HG03280 (cell line): Measurements from ENCODE around the gene IL21R.
"Not testable (repeated sequence)": the region's sequence is repeated elsewhere in the genome, so short reads cannot be mapped to it uniquely, and the experiment has no call there.

Experiments used
- ATAC-seq: cut with Tn5 transposase; IDR thresholded peaks from one replicate; pipeline ENCODE4 v1.9.1; 2021; ENCODE audit warnings: mild to moderate bottlenecking, moderate library complexity; ENCODE audit not compliant: unreplicated experiment

The IL21R gene

GRCh38 chr16:27441998-27442397 lies 40.0 kb downstream of the IL21R start:
- no peak for ATAC-seq

DNA sequence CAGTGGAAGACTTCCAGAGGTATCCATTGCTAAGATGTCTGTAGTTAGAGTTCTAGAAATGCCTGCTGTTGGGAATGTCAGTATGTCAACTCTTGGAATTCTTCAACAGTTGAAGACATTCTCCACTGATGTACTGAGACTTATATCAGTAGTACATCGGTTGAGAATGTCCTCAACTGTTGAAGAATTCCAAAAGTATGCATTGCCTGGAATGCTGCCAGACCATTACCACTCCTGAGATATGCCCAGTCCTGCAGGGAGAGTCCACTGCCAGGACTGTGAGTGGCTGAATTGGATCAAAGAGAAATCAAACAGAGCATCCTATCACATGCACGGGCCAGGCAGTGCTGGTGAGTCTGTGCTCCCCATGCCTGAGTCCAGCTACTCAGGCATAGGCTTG lies 42.0 kb downstream of the IL21R start:
- ATAC-seq = no peak

- no peak for ATAC-seq
These were observed 42.5 kb downstream of the IL21R start for GRCh38 chr16:27444470-27444869.

GRCh38 chr16:27445502-27446175 lies 43.7 kb downstream of the IL21R start:
- no peak for ATAC-seq

- ATAC-seq = no peak
These were observed 44.7 kb downstream of the IL21R start for GRCh38 chr16:27446721-27447120.

- ATAC-seq = no peak
These were observed 45.3 kb downstream of the IL21R start for GRCh38 chr16:27447301-27447700.

DNA sequence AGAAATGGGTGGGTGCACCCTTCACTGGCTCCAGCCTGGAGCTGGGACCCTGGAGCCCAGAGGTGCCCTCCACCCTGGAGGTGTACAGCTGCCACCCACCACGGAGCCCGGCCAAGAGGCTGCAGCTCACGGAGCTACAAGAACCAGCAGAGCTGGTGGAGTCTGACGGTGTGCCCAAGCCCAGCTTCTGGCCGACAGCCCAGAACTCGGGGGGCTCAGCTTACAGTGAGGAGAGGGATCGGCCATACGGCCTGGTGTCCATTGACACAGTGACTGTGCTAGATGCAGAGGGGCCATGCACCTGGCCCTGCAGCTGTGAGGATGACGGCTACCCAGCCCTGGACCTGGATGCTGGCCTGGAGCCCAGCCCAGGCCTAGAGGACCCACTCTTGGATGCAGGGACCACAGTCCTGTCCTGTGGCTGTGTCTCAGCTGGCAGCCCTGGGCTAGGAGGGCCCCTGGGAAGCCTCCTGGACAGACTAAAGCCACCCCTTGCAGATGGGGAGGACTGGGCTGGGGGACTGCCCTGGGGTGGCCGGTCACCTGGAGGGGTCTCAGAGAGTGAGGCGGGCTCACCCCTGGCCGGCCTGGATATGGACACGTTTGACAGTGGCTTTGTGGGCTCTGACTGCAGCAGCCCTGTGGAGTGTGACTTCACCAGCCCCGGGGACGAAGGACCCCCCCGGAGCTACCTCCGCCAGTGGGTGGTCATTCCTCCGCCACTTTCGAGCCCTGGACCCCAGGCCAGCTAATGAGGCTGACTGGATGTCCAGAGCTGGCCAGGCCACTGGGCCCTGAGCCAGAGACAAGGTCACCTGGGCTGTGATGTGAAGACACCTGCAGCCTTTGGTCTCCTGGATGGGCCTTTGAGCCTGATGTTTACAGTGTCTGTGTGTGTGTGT lies 46.8 kb downstream of the IL21R start:
- ATAC-seq = no peak

GRCh38 chr16:27449434-27450195 lies 47.6 kb downstream of the IL21R start:
- ATAC-seq = peak; percentile 51

GRCh38 chr16:27450196-27450549 lies 48.2 kb downstream of the IL21R start:
- ATAC-seq = peak; percentile 18

DNA sequence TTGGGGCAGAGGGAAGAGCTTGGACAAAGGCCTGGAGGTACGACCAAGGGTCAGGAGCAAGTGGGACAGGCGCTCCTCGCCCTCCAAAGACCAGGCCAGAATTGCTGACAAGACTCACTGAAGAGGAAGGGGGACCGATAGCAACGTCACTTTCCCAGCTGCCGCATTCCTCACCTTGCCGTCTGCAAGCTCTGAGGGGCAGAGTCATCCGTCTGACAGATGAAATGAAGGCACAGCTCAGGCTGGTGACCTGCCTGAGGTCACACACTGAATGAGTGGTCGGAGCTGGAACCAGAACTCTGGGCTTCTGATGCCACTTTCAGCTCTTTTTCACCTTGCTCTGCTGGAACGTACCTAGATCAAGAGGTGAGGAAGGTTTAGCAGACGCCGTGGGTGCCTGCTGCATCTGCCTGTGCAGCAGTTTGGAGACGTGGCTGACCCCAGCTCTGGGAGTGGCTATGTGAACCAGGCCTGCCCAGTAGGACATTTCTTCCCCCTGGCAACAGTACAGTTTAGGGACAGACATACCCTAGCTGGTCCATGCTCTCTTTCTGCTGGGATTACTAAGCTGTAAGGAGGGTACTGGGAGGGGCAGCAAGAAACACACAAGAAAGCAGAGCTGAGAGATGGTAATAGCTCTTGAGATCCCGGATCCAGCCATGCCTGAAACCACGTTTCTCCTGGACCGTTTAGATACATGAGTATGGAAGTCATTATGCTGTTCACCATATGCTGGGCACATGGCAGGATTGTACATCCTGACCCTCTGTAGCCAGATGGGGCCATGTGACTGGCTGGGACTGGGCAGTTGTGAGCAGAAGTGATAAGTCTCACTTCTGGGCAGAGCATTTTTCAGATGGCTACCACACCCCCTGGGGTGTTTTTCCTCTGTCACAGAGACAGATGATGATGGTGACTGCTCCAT lies 50.9 kb downstream of the IL21R start:
- no peak for ATAC-seq

- ATAC-seq = no peak
These were observed 51.5 kb downstream of the IL21R start for GRCh38 chr16:27453494-27453825.

GRCh38 chr16:27455700-27456099 lies 53.7 kb downstream of the IL21R start:
- ATAC-seq = no peak

DNA sequence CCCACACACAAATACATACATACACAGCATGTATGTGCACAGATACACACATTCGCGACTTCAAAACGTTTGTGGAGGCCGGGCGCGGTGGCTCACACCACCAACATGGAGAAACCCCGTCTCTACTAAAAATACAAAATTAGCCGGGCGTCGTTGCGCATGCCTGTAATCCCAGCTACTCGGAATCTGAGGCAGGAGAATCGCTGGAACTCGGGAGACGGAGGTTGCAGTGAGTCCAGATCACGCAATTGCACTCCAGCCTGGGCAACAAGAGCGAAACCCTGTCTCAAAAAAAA lies 55.6 kb downstream of the IL21R start:
- not testable (repeated sequence) for ATAC-seq

- no peak for ATAC-seq
These were observed 56.3 kb downstream of the IL21R start for GRCh38 chr16:27458258-27458657.

DNA sequence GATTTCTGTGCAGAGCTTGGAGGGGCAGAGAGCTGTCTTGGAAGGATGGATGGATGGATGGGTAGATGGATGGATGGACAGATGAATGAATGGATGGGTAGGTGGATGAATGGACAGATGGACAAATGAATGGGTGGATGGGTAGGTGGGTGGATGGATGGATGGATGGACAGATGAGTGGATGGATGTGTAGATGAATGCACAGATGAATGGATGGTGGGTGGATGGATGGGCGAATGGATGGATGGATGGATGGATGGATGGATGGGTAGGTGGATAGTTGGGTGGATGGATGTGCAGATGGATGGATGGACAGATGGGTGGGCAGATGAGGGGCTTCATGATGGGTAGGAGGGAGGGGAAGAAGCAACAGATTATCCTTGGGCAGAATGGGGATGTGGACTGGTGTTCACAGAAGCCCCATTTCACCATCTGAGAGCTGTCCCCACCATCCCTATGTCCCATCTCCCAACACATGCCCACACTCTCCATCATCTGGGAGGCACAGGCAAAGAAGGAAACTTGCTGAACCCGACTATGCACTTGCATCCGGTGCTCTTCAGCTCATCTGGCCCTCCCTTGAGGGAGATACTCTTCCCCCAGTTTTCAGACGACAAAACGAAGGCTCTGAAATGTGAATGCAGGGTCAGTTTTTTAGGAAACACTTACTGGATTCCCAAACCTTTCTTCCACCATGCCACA lies 57.2 kb downstream of the IL21R start:
- ATAC-seq = no peak

- no peak for ATAC-seq
These were observed 58.2 kb downstream of the IL21R start for GRCh38 chr16:27460213-27460612.

DNA sequence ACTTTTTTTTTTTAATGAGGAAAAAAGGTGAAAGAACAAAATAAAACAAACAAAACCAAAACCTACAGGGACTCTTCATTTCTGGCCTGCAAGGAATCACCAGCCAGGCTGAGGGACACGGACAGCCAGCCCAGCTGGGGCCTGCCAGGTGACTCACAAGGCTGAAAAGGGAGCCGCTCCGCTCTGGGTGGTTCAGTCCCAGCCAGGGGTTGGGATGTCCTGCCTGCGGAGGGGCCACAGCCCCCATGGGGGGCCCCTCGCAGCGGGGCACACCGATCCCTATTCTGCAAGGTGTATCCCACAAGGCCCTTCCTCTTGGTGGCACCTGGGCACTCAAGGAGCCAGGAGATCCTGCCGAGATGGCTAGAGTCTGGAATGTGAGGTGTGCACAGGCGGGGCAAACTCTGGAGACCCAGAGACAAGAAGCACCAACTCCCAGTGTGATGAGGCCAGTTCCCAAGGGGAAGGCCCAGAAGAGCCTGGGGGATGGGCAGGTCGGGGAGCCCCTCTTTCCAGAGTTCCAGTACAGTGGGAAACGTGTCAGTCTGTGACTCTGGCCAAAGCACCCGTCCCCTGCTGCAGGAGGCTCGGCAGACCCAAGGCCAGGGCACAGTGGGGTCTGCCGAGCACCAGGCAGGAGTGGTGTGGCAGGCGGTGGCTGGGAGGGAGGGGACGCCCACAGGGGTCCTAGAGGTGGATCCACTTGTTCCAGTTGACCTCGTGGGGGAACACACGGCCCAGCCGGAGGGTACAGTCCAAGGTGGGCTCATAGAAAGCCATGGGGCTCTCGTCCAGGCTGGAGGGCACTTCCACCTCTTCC lies 58.9 kb downstream of the IL21R start:
- no peak for ATAC-seq

DNA sequence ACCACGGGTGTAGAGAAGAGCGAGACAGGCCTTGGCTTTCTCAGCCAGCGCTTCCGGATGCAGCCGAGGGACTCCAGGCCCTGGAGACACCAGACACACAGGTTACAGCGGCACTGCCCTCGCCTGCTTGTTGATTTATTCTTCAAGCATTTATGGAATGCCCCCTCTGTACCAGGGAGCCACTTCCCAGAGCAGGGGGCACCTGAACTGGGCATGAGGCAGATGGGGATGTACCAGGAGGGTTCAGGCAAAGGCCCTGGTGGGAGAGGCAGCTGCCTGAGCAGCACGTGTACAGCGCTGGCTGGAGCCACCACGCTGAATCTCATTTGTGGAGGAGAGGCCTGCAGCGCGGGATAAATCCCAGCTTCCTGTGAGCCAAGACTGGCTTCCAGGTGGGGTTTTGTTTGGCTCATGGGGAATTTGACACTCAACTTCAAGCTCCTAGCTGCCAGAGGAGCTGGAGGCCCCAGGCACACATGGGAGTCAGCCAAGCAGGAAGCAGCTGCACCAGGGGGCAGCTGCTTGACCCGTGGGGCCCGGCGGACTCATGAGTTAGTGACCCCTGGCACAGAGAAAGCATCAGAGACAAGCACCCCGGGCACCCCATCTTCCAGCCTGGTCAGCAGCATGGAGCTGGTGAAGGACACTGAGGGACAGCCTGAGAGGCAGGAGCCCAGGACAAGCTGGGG lies 59.7 kb downstream of the IL21R start:
- ATAC-seq = no peak
